ENCODE measurements around the gene RASGRP2.

RASGRP2 gene

DNA sequence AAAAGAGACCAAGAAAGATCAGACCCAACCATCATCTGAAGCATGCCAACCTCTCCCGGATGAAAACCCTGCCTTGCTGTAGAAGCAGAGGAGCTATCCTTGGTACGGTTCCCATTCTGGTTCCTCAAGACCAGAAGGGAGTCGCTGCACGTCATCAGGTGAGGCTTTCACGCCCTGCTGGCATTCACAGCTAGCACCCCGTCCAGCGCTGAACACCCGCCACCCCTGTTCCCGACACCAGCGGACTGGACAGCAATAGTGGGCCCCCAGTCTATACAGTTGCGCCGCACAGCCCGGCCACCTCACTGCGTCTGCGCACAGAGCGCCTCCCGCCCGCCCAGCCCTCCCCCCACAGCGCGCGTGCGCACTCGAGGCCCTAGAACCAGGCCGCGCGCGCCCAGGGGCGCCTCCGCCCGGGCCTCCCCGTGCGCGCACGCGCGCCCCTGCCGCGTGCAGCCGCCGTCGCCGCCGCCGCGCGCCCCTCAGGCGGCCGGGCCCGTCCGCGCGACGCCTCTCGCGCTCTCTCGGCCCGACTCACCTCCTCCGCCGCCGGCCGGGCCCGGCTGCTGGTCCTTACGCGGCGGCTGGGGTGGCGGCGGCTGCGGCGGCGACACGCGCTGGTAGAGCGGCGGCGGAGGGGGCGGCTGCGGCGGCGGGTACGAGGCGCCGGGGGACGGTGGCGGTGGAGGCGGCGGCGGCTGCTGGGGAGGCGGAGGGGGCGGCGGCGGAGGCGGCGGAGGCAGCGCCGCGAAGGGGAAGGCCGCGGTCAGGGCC is 33.7 kb upstream of the RASGRP2 start:
- no peak for DNase-seq (ENCODE audit: extremely low read depth, low read depth)
- TF ChIP-seq, protein P1, sequence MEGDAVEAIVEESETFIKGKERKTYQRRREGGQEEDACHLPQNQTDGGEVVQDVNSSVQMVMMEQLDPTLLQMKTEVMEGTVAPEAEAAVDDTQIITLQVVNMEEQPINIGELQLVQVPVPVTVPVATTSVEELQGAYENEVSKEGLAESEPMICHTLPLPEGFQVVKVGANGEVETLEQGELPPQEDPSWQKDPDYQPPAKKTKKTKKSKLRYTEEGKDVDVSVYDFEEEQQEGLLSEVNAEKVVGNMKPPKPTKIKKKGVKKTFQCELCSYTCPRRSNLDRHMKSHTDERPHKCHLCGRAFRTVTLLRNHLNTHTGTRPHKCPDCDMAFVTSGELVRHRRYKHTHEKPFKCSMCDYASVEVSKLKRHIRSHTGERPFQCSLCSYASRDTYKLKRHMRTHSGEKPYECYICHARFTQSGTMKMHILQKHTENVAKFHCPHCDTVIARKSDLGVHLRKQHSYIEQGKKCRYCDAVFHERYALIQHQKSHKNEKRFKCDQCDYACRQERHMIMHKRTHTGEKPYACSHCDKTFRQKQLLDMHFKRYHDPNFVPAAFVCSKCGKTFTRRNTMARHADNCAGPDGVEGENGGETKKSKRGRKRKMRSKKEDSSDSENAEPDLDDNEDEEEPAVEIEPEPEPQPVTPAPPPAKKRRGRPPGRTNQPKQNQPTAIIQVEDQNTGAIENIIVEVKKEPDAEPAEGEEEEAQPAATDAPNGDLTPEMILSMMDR (IDR thresholded peaks at IDR 0.05; ENCODE audit: low read depth, low read length, missing control alignments), result no peak
- peak overlapping the region; percentile 93 for H3K4me3 ChIP-seq (replicated peaks; ENCODE audit: low read depth, low read length)

DNA sequence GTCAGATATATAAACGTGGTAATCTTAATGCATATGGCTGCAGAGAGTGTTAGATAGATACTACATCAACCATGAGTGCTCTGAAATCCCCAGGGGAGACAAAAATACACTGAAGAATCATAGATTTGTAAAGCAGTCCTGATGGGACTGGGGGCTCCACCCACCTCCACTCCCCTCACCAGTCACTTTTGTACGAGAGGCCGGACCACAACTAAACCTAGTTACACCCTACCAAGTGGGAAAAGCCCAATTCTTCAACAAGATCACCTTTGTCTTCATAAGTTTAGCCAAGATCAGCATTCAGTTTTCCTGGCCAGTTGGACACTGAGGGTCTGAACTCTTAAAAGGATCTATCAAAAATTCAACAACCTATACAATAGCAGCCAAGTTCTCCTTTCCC is 32.9 kb upstream of the RASGRP2 start:
- H3K4me3 ChIP-seq (replicated peaks; ENCODE audit: low read depth, low read length), result peak overlapping the region; percentile 93
- no peak for DNase-seq (ENCODE audit: extremely low read depth, low read depth)
- TF ChIP-seq, protein P1 (IDR thresholded peaks at IDR 0.05; ENCODE audit: low read depth, low read length, missing control alignments), result no peak

DNA sequence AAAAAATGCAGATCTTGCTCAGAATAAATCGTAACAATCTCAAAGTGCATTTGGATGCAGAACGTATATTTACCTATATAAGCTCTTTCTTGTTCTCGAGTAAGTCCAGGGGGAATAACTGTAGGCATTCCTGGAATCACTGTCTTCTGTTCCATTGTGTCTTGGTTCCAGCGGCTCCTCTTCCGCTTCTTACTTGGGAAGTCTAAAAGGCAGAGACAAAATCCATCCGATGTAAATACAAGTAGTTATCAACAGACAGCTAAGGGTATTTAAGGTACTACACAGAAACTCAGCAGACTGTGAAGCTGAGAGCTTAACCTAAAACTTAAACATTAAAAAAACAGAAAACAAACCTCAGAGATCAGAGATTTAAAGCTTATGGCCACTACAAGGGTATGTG is 32.5 kb upstream of the RASGRP2 start:
- DNase-seq (ENCODE audit: extremely low read depth, low read depth), result no peak
- TF ChIP-seq, protein P1 (IDR thresholded peaks at IDR 0.05; ENCODE audit: low read depth, low read length, missing control alignments), result no peak

DNA sequence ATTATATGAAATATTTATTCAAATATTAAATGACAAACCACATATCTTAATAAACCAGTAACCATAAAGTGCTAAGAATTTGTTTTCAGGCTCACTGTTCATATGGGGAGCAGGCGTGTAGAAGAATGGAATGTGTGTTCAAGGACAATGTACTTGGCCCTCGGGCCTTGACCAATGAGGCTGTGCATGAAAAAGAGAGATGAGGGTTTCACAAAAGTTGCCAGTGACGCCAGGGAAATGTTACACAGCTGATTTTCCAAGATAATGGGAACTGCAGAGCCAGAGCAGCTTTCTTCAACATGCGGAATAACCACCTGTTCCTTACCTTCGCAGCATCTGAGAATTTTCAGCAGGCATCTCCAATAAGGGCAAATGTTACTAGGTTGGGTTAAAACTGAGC is 30.2 kb upstream of the RASGRP2 start:
- TF ChIP-seq, protein P1 (IDR thresholded peaks at IDR 0.05; ENCODE audit: low read depth, low read length, missing control alignments), result no peak
- no peak for DNase-seq (ENCODE audit: extremely low read depth, low read depth)
- H3K4me3 ChIP-seq (replicated peaks; ENCODE audit: low read depth, low read length), result no peak overlapping the region

More for the DNA sequence above, 32.5 kb upstream of the RASGRP2 start:
- peak overlapping the region; percentile 93 for H3K4me3 ChIP-seq (replicated peaks; ENCODE audit: low read depth, low read length)

DNA sequence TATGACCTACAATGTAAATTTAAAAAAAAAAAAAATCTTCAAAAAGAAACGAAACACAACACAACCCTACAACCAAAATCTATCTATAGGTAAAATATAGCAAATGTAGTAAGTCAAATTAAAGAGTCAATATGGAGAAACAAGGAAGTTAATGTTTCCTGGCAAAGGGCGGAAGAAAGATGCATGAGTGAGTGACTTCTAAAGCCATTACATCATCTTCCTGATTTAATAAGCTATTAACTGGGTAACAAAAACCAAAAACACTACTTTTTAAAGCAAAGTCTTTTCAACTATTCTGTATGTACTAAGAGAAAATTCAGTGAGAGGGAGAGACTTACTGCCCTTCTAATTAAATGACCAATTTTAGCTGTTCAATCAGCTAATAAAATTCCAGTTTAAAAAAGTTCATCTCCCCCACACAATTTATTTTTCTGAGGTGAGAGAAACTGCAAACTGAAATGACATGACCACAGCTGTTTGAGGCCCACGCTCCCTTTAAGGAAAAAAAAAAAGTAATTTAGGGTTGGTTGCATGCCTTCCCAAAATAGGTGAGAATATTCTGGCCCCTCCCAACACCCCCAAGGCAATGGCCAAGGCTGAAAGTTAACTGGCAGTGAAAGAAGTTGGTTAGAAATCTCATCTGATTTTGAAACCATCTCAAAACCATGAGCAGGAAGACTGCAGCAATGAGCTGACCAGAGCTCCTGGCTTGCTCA is 28.5 kb upstream of the RASGRP2 start:
- no peak for DNase-seq (ENCODE audit: extremely low read depth, low read depth)

DNA sequence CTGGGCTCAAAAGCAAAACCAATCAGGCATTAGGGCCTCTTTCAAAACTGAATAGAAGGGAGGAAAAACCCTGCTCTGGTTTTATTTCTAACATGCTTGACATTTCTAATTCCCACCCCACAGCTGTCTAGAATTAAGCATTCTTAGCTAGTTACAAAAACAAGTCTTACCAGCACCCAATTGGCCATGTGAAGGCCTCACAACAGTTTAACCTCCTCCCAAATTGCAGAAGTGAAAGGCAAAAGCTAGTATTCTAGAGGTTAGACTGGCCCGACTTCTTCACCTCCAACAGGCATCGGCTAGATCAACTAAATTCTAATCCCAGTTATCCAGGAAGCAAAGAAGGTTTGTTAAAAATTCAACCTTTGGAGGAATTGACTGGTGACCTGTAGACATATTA is 27.9 kb upstream of the RASGRP2 start:
- no peak overlapping the region for H3K4me3 ChIP-seq (replicated peaks; ENCODE audit: low read depth, low read length)
- no peak for DNase-seq (ENCODE audit: extremely low read depth, low read depth)
- TF ChIP-seq, protein P1 (IDR thresholded peaks at IDR 0.05; ENCODE audit: low read depth, low read length, missing control alignments), result no peak

More for the DNA sequence above, 28.5 kb upstream of the RASGRP2 start:
- TF ChIP-seq, protein P1 (IDR thresholded peaks at IDR 0.05; ENCODE audit: low read depth, low read length, missing control alignments), result no peak
- H3K4me3 ChIP-seq (replicated peaks; ENCODE audit: low read depth, low read length), result no peak overlapping the region
